ENCODE data around the gene PFKFB3. TPM values are rescaled to one million over a fixed set of nuclear protein-coding genes. Genes with fewer than 3 reads are reported as not detected.
A peak's percentile ranks its signal among the peaks of the same experiment; 100 is the strongest.

Gene PFKFB3
- total RNA-seq, 1 experiment from 2014 or later, result 36.8 TPM

GRCh38 chr10:6232846-6233724 is 30.4 kb downstream of the PFKFB3 start:
- H3K79me2 ChIP-seq (ENCODE audit: insufficient read depth, low read length), result no peaks in the 10 kb centered on the region
- no peak overlapping the region for H4K8ac ChIP-seq (replicated peaks; ENCODE audit: insufficient read length, low read depth, low read length)
- H3K23ac ChIP-seq (ENCODE audit: insufficient read length, low read depth, low read length), result no peak overlapping the region
- peaks cover 29 to 73% (median 69%) of the 10 kb centered on the region in 3 experiments; a peak in 6 of 7 replicates for H3K36me3 Mint-ChIP-seq (ENCODE audit: insufficient read depth in 1 of 3, low read depth in 3 of 3)
- no peak overlapping the region for H3K18ac ChIP-seq (ENCODE audit: insufficient read length, low read depth, low read length)
- peaks cover 2% of the 10 kb centered on the region for H4K20me1 ChIP-seq (ENCODE audit: control insufficient read depth, insufficient read depth, insufficient read length)
- no peak overlapping the region for H3T11ph ChIP-seq (ENCODE audit: low read length)
- WGBS (ENCODE audit: extremely low coverage, insufficient read length, low lambda C conversion rate), result no CpG with 5 or more reads among the region's 28 CpGs
- H3K27me3 ChIP-seq (ENCODE audit: insufficient read depth, low read length), result no peaks in the 10 kb centered on the region
- no peak overlapping the region for H2BK20ac ChIP-seq (ENCODE audit: low read depth, low read length, poor library complexity, severe bottlenecking)
- H3K27ac Mint-ChIP-seq, result peak overlapping the region in 1 of 3 experiments; percentile 62; a peak in 1 of 7 replicates
- no peaks in the 10 kb centered on the region for H3K9me3 ChIP-seq (ENCODE audit: control insufficient read depth, low read depth, low read length)
- no peaks in the 10 kb centered on the region; a peak in 1 of 4 replicates for H3K4me1 Mint-ChIP-seq
- no peak overlapping the region for H4K5ac ChIP-seq (ENCODE audit: insufficient read length, low read depth, low read length)
- H3K14ac ChIP-seq (ENCODE audit: insufficient read depth, low read length), result no peak overlapping the region
- no peak overlapping the region for H2BK5ac ChIP-seq (ENCODE audit: insufficient read length, low read length)
- no peaks in the 10 kb centered on the region for H3K4me1 ChIP-seq (ENCODE audit: insufficient read depth, low read length)
- peaks cover 3% of the 10 kb centered on the region for H3K79me1 ChIP-seq (ENCODE audit: insufficient read depth, low read depth, low read length, poor library complexity, severe bottlenecking)
- H4K91ac ChIP-seq (ENCODE audit: insufficient read length, low read depth, low read length), result no peak overlapping the region
- H3K4ac ChIP-seq (ENCODE audit: low read depth, low read length), result no peak overlapping the region
- no peak overlapping the region for H3K56ac ChIP-seq (ENCODE audit: insufficient read length, low read depth, low read length)
- no peak for TF ChIP-seq CTCF (conservative IDR thresholded peaks at IDR 0.05)
- H3K27ac ChIP-seq (ENCODE audit: insufficient read length, low read depth, low read length), result no peak overlapping the region
- peaks cover 3% of the 10 kb centered on the region for H3K23me2 ChIP-seq (ENCODE audit: insufficient read length, low read depth, low read length, poor library complexity, severe bottlenecking)
- no peak overlapping the region for H3K4me2 ChIP-seq (ENCODE audit: insufficient read depth, insufficient read length, low read length)
- no peak overlapping the region for H2AFZ ChIP-seq (ENCODE audit: low read length)
- H2BK12ac ChIP-seq (ENCODE audit: insufficient read length, low read depth, low read length), result no peak overlapping the region
- DNase-seq, result no peak
- H2BK120ac ChIP-seq (ENCODE audit: low read depth, low read length, poor library complexity, severe bottlenecking), result no peak overlapping the region
- H3K27me3 Mint-ChIP-seq (ENCODE audit: low read depth), result no peaks in the 10 kb centered on the region
- H2BK15ac ChIP-seq (ENCODE audit: low read depth, low read length), result no peak overlapping the region
- H3K4me3 Mint-ChIP-seq, result no peak overlapping the region
- H3K9me3 Mint-ChIP-seq, result no peaks in the 10 kb centered on the region
- no peak overlapping the region for H3K9ac ChIP-seq (ENCODE audit: extremely low read depth, insufficient read length, low read length)
- no peak overlapping the region for H2AK5ac ChIP-seq (ENCODE audit: insufficient read length, low read length)

Measured in H9 (cell line).